ENCODE measurements around the gene RAD51B.

RAD51B gene

DNA sequence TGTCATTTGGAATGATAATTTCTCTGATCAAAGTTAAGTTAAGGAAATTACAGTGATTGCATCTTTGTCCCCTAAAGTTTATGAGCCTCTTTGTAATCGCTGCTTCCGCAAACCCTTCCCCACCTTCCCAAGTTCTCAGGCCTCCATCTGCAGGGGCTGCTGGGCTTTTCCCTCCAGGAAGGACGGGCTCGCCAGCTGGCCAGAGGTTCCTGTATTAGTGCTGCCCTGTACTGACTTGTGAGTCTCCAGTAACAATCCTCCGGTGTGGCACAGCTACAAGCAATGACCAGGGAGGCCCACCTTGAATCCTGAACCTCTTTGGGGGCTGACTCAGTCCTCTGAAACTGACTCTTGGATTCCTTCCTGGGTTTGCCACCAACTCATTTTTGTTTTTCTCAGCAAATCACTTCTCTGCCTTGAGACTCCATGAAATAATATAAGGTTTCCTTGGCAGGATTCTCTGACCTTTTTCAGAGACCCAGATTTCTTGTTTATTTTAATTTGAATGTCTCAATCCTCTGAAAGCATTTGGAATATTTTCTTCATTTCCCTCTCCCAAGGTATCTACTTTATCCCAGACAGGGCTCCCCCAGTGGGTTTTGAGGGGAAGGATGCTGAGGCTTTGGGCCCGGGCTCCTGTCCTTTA is 574.7 kb downstream of the RAD51B start:
- TF ChIP-seq, protein P1, sequence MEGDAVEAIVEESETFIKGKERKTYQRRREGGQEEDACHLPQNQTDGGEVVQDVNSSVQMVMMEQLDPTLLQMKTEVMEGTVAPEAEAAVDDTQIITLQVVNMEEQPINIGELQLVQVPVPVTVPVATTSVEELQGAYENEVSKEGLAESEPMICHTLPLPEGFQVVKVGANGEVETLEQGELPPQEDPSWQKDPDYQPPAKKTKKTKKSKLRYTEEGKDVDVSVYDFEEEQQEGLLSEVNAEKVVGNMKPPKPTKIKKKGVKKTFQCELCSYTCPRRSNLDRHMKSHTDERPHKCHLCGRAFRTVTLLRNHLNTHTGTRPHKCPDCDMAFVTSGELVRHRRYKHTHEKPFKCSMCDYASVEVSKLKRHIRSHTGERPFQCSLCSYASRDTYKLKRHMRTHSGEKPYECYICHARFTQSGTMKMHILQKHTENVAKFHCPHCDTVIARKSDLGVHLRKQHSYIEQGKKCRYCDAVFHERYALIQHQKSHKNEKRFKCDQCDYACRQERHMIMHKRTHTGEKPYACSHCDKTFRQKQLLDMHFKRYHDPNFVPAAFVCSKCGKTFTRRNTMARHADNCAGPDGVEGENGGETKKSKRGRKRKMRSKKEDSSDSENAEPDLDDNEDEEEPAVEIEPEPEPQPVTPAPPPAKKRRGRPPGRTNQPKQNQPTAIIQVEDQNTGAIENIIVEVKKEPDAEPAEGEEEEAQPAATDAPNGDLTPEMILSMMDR (IDR thresholded peaks at IDR 0.05): no peak

DNA sequence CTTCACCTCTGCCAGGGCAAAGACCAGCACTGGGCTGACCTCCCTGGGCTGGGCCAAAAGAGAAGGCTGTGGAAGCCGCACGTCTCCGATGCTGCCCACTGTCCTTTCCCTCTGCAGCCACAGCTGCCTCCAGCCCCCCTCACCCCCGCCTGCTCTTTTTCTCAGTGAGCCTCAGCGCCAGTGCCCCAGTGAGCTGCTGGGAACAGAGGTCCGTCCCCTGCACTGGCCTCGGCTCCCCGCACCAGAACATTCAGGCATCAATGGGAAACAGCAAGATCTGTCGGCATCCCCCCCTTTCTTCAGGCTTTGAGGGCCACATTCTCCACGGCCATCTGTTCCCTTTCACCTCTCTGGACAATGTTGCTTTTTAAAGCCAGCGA is 575.2 kb downstream of the RAD51B start:
- TF ChIP-seq, protein P1 (IDR thresholded peaks at IDR 0.05): no peak

DNA sequence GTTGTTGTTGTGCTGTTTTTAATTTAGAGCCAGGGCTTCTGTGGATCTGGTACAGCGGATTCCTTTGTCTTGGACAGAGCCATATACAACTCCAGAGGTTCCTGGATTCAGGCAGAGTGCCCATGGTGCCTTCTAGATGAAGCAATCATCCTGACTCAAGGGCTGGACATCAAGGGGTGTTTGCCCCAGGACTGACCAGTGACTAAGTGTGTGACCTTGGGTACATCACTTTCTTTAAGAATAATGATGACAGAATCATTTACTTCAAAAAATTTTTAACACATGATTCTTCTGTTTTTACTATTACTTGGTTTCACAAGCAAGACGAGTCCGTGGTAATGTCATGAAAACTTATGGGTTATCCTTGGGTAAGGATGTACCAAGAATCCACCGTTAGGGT is 576.0 kb downstream of the RAD51B start:
- TF ChIP-seq, protein P1 (IDR thresholded peaks at IDR 0.05): no peak

DNA sequence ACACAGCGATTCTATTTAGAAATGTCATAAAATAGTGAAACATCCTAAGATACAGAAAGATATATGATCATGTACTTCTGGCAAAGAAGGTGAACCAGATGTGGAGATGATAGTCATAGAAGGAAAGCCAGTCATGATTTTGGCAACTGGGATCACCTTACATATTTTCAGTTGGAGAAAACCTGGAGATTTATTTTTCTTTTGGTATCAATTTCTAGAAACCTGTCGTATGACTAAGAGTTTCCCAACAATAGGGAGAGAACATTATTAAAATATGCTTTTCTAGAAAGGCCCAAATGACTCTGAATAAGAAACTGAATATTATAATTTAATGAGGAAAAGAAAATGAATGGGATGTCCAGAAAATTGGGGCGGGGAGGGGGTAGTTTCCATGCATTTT is 576.9 kb downstream of the RAD51B start:
- TF ChIP-seq, protein P1 (IDR thresholded peaks at IDR 0.05): no peak

DNA sequence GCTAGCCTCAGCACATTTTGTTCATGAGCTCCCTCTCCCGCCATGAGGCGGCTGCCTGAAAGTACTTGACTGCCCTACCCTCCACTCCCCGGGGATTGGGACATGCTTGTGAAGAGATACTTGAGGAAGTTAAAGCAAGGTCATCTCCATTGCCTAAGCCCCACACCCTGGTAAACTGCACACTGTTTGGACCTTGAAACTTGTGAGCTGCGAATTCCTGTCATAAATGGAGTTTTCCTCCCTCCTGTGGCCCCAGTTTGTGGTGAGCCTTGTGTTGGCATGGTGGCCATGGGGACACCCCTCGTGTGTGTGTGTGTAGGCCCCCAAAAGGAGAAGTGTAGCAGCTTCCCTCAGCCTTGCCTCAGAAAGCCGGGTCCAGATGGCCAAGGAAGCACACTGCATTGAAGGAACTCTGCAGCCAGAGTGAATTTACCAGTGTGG is 577.8 kb downstream of the RAD51B start:
- TF ChIP-seq, protein P1 (IDR thresholded peaks at IDR 0.05): no peak

DNA sequence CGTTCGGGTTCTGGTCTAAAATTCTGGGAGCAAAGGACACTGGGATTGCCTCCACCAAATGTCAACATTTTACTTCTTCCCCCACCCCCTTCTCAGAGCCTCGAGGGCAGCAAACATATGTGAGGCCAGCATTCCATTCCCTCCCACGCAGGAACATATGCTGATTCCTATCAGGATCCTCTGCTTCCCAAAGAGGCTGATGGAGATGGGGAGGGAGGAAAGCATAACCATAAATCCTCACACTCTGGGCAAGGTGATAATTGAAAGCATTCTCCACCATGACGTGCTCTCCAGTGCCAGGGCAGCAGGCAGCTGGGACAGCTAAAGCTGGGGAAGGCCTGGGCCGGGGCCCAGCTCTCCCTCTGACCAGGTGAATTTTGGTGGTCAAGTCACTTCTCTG is 578.2 kb downstream of the RAD51B start:
- TF ChIP-seq, protein P1 (IDR thresholded peaks at IDR 0.05): no peak

DNA sequence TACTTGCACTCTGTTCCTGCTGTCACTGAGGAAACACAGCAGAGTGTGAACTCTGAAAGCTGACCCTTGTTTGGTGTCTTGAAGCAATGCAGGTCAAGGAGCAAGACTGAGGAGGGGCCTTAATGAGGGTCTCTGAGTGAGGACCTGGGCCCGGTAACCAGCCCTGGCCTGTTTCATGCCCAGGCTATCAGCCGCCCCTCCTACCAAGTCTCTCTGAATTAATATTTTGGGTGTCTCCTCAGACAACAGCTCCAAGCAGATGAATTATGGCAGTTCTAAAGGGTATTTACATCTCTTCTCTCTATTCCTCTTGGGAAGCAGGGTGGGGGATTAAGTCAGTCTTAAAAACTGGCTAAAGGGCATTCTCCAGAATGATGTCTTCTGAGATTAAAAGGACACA is 578.8 kb downstream of the RAD51B start:
- TF ChIP-seq, protein P1 (IDR thresholded peaks at IDR 0.05): no peak

DNA sequence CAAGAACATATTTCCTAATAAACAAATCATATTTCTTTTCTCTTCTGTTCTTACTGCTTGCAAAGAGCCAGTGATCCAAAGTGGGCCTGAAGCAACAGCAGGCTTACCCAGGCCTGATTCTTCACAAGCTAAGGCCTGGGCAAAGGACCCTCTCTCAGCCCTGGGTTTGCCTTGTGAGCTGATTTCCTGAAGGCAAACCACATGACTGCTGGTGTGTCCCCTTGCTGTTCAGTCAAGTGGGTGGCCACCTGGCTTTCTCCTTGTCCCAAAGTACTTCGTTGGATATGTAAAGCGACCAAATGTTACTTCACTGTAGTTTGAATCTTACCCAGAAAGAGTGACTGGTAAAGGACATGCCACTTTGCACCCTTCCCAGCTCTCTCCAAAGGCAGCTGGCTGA is 580.4 kb downstream of the RAD51B start:
- TF ChIP-seq, protein P1 (IDR thresholded peaks at IDR 0.05): no peak
